Activated CD4-positive, CD25-positive, alpha-beta regulatory T cell treated with anti-CD3 and anti-CD28 coated beads, Interleukin-2, amount 50 U/mL, for 72 hours (primary cell): ENCODE data around the gene ATP8A2.

Experiments
- DNase-seq: peaks from one replicate; pipeline ENCODE4 v3.0.0; 2021

The ATP8A2 gene

GRCh38 chr13:25384758-25385410 is 13.1 kb downstream of the ATP8A2 start:
- DNase-seq = no peak

- DNase-seq = no peak
These were observed 20.2 kb downstream of the ATP8A2 start for GRCh38 chr13:25391932-25392331.

GRCh38 chr13:25394402-25395060 is 22.8 kb downstream of the ATP8A2 start:
- no peak for DNase-seq

- DNase-seq = no peak
These were observed 26.0 kb downstream of the ATP8A2 start for GRCh38 chr13:25397763-25398162.

- no peak for DNase-seq
These were observed 29.2 kb downstream of the ATP8A2 start for GRCh38 chr13:25400925-25401324.

- DNase-seq = no peak
These were observed 30.2 kb downstream of the ATP8A2 start for GRCh38 chr13:25401958-25402357.

GRCh38 chr13:25406377-25406776 is 34.6 kb downstream of the ATP8A2 start:
- DNase-seq = no peak

- DNase-seq = no peak
These were observed 38.2 kb downstream of the ATP8A2 start for GRCh38 chr13:25409938-25410337.

GRCh38 chr13:25415241-25415640 is 43.5 kb downstream of the ATP8A2 start:
- no peak for DNase-seq

GRCh38 chr13:25417535-25417934 is 45.8 kb downstream of the ATP8A2 start:
- DNase-seq = no peak

GRCh38 chr13:25420161-25420560 is 48.4 kb downstream of the ATP8A2 start:
- no peak for DNase-seq

- DNase-seq = no peak
These were observed 49.8 kb downstream of the ATP8A2 start for GRCh38 chr13:25421612-25422011.

- DNase-seq = no peak
These were observed 50.4 kb downstream of the ATP8A2 start for GRCh38 chr13:25422153-25422552.

- DNase-seq = no peak
These were observed 52.1 kb downstream of the ATP8A2 start for GRCh38 chr13:25423831-25424230.

- no peak for DNase-seq
These were observed 57.7 kb downstream of the ATP8A2 start for GRCh38 chr13:25429466-25429865.

- DNase-seq = no peak
These were observed 60.9 kb downstream of the ATP8A2 start for GRCh38 chr13:25432691-25433090.

GRCh38 chr13:25440061-25440460 is 68.3 kb downstream of the ATP8A2 start:
- DNase-seq = no peak

GRCh38 chr13:25446261-25446660 is 74.5 kb downstream of the ATP8A2 start:
- no peak for DNase-seq

GRCh38 chr13:25447396-25447795 is 75.6 kb downstream of the ATP8A2 start:
- DNase-seq = no peak

- no peak for DNase-seq
These were observed 82.1 kb downstream of the ATP8A2 start for GRCh38 chr13:25453850-25454365.

- DNase-seq = no peak
These were observed 83.4 kb downstream of the ATP8A2 start for GRCh38 chr13:25455146-25455545.

GRCh38 chr13:25457566-25457965 is 85.8 kb downstream of the ATP8A2 start:
- DNase-seq = no peak

- no peak for DNase-seq
These were observed 90.7 kb downstream of the ATP8A2 start for GRCh38 chr13:25462301-25463125.

GRCh38 chr13:25463496-25463895 is 91.7 kb downstream of the ATP8A2 start:
- no peak for DNase-seq
